GM19455 (cell line): ENCODE measurements around the gene NLGN1.
A peak's percentile ranks its signal among the peaks of the same experiment; 100 is the strongest.

ENCODE experiments used
- ATAC-seq: cut with Tn5 transposase; IDR thresholded peaks from one replicate; pipeline ENCODE4 v1.9.1; 2021; ENCODE audit not compliant: unreplicated experiment

Gene NLGN1

GRCh38 chr3:174060431-174060830 lies 662.9 kb downstream of the NLGN1 start:
- ATAC-seq, result no peak

GRCh38 chr3:174061162-174061561 lies 663.6 kb downstream of the NLGN1 start:
- no peak for ATAC-seq

GRCh38 chr3:174061731-174062130 lies 664.2 kb downstream of the NLGN1 start:
- ATAC-seq, result no peak

GRCh38 chr3:174062923-174063322 lies 665.4 kb downstream of the NLGN1 start:
- no peak for ATAC-seq

- no peak for ATAC-seq
These were observed 670.5 kb downstream of the NLGN1 start for GRCh38 chr3:174068035-174068434.

- ATAC-seq, result no peak
These were observed 675.1 kb downstream of the NLGN1 start for GRCh38 chr3:174072675-174073074.

GRCh38 chr3:174083706-174084105 lies 686.2 kb downstream of the NLGN1 start:
- no peak for ATAC-seq

GRCh38 chr3:174089592-174089991 lies 692.0 kb downstream of the NLGN1 start:
- ATAC-seq, result no peak

- ATAC-seq, result no peak
These were observed 697.1 kb downstream of the NLGN1 start for GRCh38 chr3:174094669-174095068.

GRCh38 chr3:174097686-174098085 lies 700.1 kb downstream of the NLGN1 start:
- ATAC-seq, result no peak

GRCh38 chr3:174098746-174099145 lies 701.2 kb downstream of the NLGN1 start:
- ATAC-seq, result no peak

GRCh38 chr3:174099724-174100123 lies 702.2 kb downstream of the NLGN1 start:
- ATAC-seq, result no peak

GRCh38 chr3:174100744-174101143 lies 703.2 kb downstream of the NLGN1 start:
- no peak for ATAC-seq

GRCh38 chr3:174101244-174101643 lies 703.7 kb downstream of the NLGN1 start:
- peak; percentile 55 for ATAC-seq

GRCh38 chr3:174102274-174102673 lies 704.7 kb downstream of the NLGN1 start:
- ATAC-seq, result no peak

- ATAC-seq, result no peak
These were observed 705.3 kb downstream of the NLGN1 start for GRCh38 chr3:174102866-174103265.

- ATAC-seq, result no peak
These were observed 713.2 kb downstream of the NLGN1 start for GRCh38 chr3:174110761-174111160.

GRCh38 chr3:174111776-174112175 lies 714.2 kb downstream of the NLGN1 start:
- ATAC-seq, result no peak

- ATAC-seq, result no peak
These were observed 718.9 kb downstream of the NLGN1 start for GRCh38 chr3:174116421-174116820.

- ATAC-seq, result no peak
These were observed 723.5 kb downstream of the NLGN1 start for GRCh38 chr3:174120997-174121396.

- no peak for ATAC-seq
These were observed 724.9 kb downstream of the NLGN1 start for GRCh38 chr3:174122411-174122810.

- ATAC-seq, result no peak
These were observed 727.8 kb downstream of the NLGN1 start for GRCh38 chr3:174125267-174125824.

- ATAC-seq, result no peak
These were observed 729.6 kb downstream of the NLGN1 start for GRCh38 chr3:174126990-174127758.
